Measurements from ENCODE around the gene ALDH9A1. TPM values are rescaled to one million over a fixed set of nuclear protein-coding genes. Genes with fewer than 3 reads are reported as not detected.
"Not testable (repeated sequence)": the region's sequence is repeated elsewhere in the genome, so short reads cannot be mapped to it uniquely, and the experiment has no call there.

The ALDH9A1 gene
- 126 and 144 TPM in 2 replicates for total RNA-seq (2014; rRNA removed; shearing (Covaris generic))

DNA sequence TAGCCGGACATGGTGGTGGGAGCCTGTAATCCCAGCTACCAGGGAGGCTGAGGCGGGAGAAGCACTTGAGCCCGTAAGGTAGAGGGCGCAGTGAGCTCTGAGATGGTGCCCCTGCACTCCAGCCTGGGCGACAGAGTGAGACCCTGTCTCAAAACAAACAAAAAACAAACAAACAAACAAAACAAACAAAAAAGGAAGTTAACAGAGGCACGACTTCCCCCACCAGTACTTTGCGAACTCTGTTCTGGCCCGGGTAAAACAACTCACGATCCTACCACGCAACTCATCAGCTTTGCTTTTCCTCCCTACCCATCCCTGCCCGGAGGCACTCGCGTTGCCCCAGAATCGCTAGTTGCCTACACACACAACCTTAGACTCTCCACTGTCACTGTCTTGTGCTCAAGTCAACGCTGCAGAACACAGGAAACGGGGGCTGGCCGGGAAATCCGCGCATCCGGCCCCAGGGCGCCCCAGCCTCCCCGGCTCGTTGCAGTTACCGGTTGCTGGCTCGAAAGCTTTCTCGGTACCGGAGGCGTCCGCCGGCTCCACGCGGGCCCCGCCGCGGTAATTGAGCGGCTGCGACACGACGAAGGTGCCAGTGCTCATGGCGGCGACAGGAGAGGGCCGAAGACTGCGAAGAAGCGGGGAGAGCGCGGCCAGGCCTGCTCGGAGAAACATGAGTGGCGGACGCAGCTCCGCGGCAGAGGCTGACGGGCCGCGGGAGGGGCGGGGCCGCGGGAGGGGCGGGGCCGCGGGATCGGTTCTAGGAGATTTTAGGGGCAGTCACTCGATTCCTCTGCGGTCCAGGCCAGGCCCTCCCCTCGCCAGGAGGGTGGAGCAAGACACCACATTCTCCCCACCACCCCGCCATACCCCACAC is at the start of gene ALDH9A1:
ALDH9A1 (minus strand) TSS at position 682 of the 880 bp plus-strand sequence; CDS start at position 678, 4 bp downstream.
- DNase-seq (ENCODE audit: low read depth) = peak; percentile 92

DNA sequence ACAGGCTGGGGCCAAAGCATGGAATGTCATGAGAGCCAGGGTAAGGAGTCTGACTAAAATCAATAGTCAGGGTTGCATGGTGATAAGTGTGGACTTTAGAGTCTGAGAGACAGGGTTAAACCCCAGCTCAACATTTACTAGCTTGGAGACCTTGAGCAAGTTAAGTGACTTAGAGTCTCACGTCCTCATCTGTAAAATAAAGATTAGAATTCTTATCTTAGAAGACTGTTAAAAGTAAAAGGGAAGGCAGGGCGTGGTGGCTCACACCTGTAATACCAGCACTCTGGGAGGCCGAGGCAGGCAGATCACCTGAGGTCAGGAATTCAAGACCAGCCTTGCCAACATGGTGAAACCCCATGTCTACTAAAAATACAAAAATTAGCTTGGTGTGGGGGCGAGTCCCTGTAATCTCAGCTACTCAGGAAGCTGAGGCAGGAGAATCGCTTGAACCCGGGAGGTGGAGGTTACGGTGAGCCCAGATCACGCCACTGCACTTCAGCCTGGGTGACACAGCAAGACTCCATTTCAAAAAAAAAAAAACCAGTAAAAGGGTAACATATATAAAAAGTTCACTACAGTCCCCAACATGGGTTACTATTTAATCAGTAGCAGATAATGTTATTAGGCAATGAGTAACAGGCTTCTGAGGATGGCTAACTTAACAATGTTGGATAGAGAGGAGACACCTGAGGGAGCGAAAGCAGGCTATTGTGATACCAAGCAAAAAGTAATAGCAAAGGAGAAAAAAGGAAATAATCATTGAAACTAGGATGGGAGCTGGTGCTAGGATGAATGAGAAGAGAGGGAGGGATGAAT is 49.5 kb upstream of the ALDH9A1 start:
- DNase-seq (ENCODE audit: low read depth) = no peak

DNA sequence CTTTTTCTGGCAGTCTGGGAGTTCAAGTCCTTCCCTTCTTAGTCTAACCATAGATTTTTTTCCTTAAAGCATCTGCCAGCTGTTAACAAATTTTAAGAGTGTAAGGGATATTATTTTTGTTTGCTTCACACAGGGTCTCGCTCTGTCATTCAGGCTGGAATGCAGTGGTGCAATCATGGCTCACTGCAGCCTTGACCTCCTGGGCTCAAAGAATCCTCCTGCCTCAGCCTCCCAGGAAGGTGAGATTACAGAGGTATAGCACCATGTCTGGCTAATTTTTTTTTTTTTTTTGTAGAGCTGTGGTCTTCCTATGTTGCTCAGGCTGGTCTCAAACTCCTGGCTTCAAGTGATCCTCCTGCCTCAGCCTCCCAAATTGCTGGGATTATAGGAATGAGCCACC is 46.6 kb upstream of the ALDH9A1 start:
- not testable (repeated sequence) for DNase-seq (ENCODE audit: low read depth)

DNA sequence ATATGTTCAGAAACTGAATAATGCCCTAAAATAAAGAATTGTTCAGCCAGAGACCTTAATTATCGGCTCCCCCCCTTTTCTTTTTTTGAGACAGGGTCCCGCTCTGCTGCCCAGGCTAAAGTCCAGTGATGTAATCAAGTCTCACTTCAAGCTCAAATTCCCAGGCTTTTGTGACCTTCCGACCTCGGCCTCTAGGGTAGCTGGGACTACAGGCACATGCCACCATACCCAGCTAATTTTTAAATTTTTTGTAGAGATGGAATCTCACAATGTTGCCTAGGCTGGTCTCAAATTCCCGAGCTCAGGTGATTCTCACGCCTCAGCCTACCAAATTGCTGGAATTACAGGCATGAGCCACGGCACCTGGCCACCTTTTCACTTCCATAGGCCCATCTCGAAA is 43.8 kb upstream of the ALDH9A1 start:
- DNase-seq (ENCODE audit: low read depth) = no peak

DNA sequence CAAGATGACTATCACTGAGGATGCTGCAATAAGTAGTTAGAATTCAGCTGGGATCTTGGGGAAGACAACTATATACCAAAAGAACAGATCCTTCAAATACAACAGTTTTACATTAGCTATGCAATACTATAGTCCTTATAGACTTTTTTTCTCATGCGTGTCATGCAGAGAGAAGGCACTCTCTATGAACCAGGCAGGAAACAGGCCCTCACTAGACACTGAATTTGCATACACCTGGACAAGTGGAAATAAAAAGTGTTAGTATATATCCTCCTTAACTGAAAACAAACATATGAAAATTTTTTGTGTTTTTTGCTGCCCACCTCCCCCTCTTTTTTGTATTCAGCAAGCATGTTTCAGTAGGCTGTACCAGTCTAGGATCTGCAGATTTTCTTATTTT is 40.4 kb upstream of the ALDH9A1 start:
- no peak for DNase-seq (ENCODE audit: low read depth)

DNA sequence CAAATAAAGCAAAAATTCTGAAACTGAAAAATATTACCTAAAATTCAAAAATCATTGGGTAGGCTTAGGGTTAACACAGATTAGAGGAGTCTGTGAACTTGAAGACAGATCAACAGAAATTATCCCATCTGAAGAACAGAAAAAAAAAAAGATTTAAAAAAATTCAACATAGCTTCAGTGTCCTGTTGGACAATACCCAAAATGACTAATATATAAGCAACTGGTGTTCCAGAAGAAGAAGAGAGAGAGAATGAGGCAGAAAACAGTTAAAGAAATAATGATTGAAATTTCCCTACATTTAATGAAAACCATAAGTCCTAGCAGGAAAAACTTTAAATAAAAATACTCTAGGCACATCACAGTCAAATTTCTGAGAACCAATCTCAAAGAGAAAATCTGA is 38.8 kb upstream of the ALDH9A1 start:
- peak; percentile 2 for DNase-seq (ENCODE audit: low read depth)

DNA sequence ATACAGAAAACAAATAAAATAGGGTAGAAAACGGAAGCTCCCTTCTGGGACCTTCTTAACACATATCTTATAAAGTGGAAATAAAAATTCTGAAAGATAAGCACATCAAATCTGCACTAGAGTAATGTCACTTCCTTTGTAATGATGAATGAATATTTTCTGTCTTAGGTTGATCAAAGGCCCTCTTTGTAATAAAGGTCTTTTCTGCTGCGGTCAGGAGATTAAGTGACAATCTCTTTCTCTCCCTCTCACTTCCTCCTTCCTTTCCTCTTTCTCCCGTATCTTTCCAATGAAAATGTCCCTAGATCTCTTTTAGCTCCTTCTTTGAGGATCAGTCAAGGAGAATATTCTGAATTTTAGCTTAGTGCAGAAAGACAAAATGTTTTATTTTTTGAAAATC is 36.5 kb upstream of the ALDH9A1 start:
- no peak for DNase-seq (ENCODE audit: low read depth)

DNA sequence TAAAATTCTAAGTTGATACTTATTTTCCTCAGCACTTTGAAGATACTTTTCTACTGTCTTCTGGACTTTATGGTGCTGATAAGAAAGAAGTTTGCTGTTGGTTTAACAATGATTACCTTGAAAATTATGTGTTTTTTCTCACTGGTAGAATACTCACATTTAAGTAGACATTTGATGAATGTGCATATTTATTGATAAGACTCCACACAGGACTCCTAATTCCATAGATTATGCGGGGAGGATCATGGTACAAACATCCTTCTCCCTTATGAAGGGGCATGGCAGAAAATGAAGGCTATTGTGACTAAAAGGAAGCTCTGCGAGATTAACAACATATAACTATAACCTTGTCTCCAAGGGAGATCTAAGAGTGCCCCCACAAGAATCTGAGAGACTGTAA is 28.5 kb upstream of the ALDH9A1 start:
- no peak for DNase-seq (ENCODE audit: low read depth)

DNA sequence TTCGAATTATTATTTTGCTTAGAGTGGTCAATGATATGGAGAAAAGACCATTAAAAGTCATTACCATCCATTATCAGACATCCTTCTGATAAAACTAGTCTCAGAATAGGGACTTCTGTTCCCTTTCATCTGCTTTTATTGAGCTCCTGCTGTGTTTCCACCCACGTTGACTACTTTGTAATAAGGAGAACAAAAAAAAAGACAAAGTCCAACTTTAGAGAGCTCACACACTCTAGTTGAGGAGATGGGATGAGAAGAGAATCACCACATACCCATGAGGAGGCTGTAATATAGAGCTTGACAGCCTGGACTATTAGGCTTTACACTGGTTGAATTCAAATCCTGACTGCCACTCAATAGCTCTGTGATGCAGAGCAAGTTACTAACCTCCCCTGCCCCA is 27.8 kb upstream of the ALDH9A1 start:
- no peak for DNase-seq (ENCODE audit: low read depth)

DNA sequence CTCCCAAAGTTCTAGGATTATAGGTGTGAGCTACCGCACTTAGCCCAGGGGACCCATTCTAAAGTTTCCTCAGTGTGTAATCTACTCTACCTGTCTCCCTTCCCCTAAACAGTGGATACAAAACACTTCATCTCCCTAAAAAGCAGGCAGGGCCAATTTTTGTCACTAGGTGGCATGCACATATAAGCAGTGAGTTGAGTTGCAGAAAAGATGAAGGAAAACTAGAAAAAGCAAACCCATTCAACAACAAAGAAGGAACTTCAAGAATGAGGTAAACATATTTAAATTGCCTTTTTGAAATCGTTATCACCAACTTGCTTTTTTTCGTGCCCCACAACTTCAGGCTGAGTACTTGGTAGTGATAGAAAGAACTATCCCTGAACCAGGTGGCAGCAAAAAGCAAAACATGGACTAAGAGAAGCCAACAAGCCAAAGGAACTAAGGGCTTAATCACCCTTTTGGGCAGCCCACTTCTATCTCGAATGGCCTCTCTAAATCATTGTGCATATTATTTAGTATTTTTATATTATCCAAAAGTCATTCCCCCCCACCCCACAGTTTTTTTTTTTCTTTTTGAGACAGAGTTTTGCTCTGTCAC is 19.7 kb upstream of the ALDH9A1 start:
- DNase-seq (ENCODE audit: low read depth) = peak; percentile 54

DNA sequence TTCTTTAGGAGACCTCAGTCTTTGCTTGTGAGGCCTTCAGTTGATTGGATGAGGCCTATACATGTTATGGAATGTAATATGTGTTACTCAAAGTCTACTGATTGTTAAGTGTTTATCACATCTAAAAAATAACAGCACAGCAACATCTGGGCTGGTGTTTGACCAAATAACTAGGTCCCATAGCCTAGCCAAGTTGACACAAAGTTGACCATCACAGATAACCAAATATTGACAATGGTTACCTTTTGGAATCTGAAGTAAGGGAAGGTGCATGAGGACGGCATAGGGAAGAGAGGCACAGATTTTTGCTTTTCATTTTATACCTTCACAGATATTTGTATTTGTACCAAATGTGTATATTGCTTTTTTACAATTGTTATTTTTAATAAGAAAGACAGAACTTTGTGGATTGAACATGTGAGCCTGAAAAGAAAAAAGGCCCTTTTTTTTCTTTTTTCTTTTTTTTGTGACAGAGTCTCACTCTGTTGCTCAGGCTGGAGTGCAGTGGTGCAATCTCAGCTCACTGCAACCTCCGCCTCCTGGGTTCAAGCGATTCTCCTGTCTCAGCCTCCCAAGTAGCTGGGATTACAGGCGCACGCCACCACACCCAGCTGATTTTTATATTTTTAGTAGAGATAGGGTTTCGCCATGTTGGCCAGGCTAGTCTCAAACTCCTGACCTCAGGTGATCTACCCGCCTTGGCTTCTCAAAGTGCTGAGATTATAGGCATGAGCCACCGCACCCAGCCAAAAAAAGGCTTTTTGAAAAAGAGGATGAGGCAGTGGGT is 18.1 kb upstream of the ALDH9A1 start:
- DNase-seq (ENCODE audit: low read depth) = not testable (repeated sequence)

DNA sequence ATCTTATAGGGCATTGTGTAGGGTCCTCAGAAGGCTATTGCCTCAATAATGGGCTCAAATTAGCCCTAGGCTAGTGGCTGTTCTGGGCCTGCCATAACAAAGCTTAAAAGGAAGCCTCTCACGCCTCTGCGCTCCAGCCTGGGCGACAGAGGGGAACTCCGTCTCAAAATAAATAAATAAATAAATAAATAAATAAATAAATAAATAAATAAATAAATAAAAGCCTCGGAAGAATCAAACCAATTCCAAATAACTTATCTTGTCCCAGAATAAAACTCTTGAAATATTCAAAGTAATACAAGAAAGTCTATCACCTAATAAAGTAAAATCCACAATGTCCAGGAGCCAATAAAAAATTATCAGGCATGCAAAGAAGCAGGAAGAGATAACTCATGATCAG is 14.4 kb upstream of the ALDH9A1 start:
- no peak for DNase-seq (ENCODE audit: low read depth)

DNA sequence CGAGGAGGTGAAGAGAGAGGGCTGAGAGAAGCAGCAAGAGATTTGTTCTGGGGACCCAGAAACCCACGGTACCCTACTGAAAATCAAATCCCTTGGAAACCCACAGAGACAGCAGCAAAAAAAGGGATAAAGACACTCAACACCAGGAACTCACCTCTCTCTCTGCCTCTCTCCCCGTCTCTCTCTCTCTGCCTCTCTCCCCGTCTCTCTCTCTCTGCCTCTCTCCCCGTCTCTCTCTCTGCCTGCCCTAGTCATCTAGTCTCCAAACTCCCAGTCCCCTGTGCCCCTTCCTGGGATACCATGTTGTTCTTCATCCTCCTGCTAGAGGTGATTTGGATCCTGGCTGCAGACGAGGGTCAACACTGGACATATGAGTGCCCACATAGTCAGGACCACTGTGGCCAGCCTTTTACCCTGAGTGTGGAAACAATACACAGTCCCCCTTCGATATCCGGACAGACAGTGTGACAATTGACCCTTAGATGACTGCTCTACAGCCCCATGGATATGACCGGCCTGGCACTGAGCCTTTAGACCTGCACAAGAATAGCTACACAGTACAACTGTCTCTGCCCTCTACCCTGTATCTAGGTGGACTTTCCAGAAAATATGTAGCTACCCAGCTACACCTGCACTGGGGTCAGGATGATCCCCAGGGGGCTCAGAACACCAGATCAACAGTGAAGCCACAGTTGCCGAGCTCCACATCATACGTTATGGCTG is 9.8 kb upstream of the ALDH9A1 start:
- no peak for DNase-seq (ENCODE audit: low read depth)

DNA sequence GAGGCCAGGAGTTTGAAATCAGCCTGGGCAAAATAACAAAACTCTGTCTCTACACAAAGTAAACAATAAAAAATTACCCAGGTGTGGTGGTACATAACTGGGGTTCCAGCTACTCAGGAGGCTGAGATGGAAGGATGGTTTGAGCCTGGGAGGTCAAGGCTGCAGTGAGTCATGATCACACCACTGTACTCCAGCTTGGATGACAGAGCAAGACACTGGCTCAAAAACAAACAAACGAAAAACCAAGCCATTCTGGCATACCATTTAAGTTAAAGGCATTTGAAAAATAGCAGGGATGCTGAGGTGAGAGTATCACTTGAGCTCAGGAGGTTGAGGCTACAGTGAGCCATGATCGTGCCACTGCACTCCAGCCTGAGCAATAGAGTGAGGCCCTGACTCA is 5.3 kb upstream of the ALDH9A1 start:
- DNase-seq (ENCODE audit: low read depth) = peak; percentile 11

DNA sequence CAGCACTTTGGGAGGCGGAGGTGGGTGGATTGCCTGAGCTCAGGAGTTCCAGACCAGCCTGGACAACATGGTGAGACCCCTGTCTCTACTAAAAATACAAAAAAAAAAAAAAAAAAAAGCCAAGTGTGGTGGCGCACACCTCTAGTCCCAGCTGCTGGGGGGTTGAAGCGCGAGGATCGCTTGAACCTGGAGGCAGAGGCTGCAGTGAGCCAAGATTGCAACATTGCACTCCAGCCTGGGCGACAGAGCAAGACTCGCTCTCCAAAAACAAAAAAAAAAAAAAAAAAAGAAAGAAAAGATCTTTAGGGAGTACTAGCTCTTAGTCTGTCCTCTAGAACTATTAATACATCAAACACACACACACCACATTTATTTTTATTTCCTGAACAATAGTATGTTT is 3.6 kb upstream of the ALDH9A1 start:
- DNase-seq (ENCODE audit: low read depth) = not testable (repeated sequence)

DNA sequence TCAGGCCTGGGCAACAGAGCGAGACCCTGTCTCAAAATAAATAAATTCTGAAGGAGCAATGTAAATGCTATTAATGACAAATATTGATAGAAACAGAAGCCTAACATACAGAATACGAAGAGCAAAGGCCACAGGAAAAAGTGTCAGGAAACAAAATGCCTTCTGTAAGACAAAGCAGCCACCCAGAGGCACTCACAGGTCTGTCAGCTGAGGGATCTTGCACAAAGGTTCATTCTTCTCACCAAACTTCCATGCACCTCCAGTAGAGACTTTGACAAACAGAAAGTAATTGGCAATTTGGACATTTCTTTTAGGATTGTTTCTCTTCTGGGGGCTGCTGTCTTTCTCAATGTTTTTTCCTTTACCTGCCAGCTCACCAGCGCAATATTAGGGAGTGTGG is 1.2 kb upstream of the ALDH9A1 start:
- DNase-seq (ENCODE audit: low read depth) = no peak

DNA sequence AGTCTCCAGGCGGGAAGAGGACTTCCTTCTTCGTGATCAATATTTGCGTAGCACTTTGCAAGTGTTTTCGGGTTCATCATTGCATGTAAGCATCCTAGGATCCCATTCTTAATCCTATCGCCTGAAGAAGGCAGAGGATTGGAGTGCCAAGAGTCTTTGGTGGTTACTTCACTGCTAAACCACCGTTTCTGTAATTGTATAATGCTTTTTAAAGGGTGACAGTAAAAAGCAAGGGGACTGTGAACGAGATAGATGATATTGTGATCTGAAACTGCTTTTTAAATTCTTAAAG is 345 bp upstream of the ALDH9A1 start:
- DNase-seq (ENCODE audit: low read depth) = no peak

DNA sequence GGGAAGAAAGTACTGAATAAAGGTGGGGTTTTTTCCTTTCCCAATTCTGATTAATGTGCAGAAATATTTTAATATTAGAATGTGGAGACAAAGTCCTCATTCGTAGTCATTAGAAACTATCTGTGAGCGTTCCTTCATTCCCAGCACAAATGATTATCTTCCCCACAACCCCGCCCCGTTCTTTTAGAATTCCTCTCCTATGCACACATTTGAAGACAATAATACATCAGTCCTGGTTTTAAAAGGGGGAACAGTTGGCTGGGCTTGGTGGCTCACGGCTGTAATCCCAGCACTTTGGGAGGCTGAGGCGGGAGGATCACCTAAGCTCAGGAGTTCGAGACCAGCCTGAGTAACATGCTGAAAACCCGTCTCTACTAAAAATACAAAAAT is 876 bp downstream of the ALDH9A1 start:
- peak; percentile 17 for DNase-seq (ENCODE audit: low read depth)

DNA sequence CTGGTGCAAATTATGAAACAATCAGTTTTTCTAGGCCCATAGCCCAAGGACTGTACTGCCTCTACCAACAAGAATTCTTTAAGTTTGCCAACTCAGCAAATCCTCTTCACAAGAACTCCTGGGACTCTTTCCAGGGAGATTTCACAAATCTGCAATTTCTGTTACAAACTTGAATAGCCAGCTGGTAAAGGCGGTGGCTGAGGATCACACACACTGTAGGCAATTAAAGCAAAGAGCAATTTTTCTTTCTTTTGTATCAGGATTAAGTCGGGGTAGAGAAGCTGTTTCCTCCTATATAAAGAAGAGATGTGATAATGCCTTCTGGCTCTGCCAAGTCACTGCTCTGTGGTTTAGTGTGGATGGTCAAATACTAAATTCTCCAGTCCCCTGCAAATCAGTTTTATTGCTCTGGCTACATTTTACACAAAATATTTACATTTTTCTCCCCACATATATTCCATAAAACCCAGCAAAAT is 1.7 kb downstream of the ALDH9A1 start:
- DNase-seq (ENCODE audit: low read depth) = peak; percentile 79

DNA sequence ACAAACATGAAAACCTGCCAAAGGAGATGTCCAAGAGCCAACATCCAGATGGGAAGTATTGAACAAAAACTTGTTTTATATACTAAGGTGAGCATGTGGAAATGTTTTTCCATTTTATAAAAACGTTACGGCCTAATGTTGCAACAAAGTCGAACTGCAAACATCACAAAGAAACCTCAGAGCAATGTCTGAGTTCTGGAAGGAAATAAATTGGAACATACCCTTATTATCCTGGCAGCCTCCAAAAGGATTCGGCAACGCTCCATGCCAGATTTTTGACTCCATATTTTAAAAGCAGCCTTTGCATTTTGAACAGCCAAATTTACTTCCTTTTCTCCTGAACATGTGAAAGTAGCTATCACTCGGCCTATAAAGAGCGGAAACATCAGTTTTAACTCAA is 3.3 kb downstream of the ALDH9A1 start:
- no peak for DNase-seq (ENCODE audit: low read depth)

DNA sequence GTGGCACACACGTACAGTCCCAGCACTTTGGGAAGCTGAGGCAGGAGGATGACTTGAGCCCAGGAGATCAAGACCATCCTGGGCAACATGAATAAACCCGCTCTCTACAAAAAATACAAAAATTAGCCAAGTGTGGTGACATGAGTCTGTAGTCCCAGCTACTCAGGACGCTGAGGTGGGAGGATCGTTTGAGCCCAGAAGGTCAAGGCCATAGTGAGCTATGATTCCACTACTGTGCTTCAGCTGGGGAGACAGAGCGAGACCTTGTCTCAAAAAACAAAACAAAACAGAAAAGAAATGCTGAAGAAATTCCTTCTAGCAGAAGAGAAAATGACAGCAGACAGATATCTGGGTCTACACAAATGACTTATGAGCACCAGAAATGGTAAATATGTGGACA is 10.3 kb downstream of the ALDH9A1 start:
- DNase-seq (ENCODE audit: low read depth) = no peak

Data from RPMI7951 (cell line).